Thyroid gland (tissue), 4 donors: Measurements from ENCODE around the gene SGCD.

Source experiments
- POLR2A ChIP-seq, 2 donors: fragments of 450-650 bp; IDR thresholded peaks; one replicate each; pipeline ENCODE4 v1.6.1; 2017; ENCODE audit warnings: antibody characterized with exemption in 2 of 2, mild to moderate bottlenecking in 2 of 2, moderate library complexity in 1 of 2
- TF ChIP-seq, protein P1 (sequence below), 6 experiments: fragments of 200-600 bp in 3 of 6; fragments of 450-650 bp in 3 of 6; sonication (generic) in 3 of 6; IDR thresholded peaks; one replicate each; pipeline ENCODE4 v1.5.1; 2016 to 2019; ENCODE audit warnings: antibody characterized with exemption in 6 of 6, mild to moderate bottlenecking in 2 of 6, inconsistent platforms in 1 of 6, moderate library complexity in 1 of 6

GRCh38 chr5:156694598-156694997 is 367.6 kb downstream of the SGCD start:
- TF ChIP-seq, protein P1, sequence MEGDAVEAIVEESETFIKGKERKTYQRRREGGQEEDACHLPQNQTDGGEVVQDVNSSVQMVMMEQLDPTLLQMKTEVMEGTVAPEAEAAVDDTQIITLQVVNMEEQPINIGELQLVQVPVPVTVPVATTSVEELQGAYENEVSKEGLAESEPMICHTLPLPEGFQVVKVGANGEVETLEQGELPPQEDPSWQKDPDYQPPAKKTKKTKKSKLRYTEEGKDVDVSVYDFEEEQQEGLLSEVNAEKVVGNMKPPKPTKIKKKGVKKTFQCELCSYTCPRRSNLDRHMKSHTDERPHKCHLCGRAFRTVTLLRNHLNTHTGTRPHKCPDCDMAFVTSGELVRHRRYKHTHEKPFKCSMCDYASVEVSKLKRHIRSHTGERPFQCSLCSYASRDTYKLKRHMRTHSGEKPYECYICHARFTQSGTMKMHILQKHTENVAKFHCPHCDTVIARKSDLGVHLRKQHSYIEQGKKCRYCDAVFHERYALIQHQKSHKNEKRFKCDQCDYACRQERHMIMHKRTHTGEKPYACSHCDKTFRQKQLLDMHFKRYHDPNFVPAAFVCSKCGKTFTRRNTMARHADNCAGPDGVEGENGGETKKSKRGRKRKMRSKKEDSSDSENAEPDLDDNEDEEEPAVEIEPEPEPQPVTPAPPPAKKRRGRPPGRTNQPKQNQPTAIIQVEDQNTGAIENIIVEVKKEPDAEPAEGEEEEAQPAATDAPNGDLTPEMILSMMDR (IDR thresholded peaks at IDR 0.05): no peak
- no peak for TF ChIP-seq POLR2A (IDR thresholded peaks at IDR 0.05)
